HG02763 (cell line): ENCODE results near the gene CD40.

ENCODE experiments used
- ATAC-seq: cut with Tn5 transposase; IDR thresholded peaks from one replicate; pipeline ENCODE4 v1.9.1; 2021; ENCODE audit warnings: mild to moderate bottlenecking, moderate library complexity; ENCODE audit not compliant: unreplicated experiment

The CD40 gene

DNA sequence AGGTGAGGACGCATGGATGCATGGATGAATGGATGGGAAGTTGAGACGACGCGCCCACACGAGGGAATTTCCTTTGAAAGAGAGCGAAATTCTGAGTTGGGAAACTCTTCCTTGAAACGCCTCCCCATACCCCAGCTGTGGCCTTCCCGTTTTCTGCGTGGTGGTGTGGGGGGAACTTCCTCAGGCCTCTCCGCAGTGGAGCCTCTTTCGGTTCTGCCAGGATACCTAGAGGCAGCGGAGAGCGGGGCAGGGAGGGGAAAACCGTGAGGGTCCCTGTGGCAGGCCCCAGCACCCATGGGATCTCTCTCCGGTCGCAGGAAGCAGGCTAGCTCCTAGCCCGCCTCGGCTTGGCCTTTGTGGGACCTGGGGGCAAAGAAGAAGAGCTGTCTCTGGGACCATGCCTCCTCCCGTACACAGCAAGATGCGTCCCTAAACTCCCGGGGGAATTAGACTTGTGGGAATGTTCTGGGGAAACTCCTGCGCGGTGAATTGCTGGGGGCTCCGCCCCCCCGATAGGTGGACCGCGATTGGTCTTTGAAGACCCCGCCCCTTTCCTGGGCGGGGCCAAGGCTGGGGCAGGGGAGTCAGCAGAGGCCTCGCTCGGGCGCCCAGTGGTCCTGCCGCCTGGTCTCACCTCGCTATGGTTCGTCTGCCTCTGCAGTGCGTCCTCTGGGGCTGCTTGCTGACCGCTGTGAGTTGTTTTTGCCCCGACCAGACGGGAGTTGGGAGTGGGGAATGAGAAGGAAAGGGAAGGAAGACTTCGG, at the start of gene CD40:
CD40 (plus strand) TSS at position 611 of the 764 bp plus-strand sequence; CDS start at position 641, 30 bp downstream.
- peak; percentile 69 for ATAC-seq

- no peak for ATAC-seq
Measured at GRCh38 chr20:46070215-46070900, 47.8 kb upstream of the CD40 start.

- no peak for ATAC-seq
Measured at GRCh38 chr20:46071573-46071972, 46.5 kb upstream of the CD40 start.

- ATAC-seq = no peak
Measured at GRCh38 chr20:46073024-46073423, 45.1 kb upstream of the CD40 start.

- ATAC-seq = no peak
Measured at GRCh38 chr20:46073443-46073842, 44.7 kb upstream of the CD40 start.

GRCh38 chr20:46074006-46074405, 44.1 kb upstream of the CD40 start:
- no peak for ATAC-seq

GRCh38 chr20:46076806-46077205, 41.3 kb upstream of the CD40 start:
- ATAC-seq = no peak

- ATAC-seq = no peak
Measured at GRCh38 chr20:46077642-46078305, 40.3 kb upstream of the CD40 start.

GRCh38 chr20:46078954-46079353, 39.2 kb upstream of the CD40 start:
- no peak for ATAC-seq

GRCh38 chr20:46081074-46081473, 37.0 kb upstream of the CD40 start:
- no peak for ATAC-seq

GRCh38 chr20:46083101-46083500, 35.0 kb upstream of the CD40 start:
- ATAC-seq = no peak

GRCh38 chr20:46083531-46084061, 34.5 kb upstream of the CD40 start:
- ATAC-seq = no peak

GRCh38 chr20:46084805-46085178, 33.3 kb upstream of the CD40 start:
- ATAC-seq = no peak

DNA sequence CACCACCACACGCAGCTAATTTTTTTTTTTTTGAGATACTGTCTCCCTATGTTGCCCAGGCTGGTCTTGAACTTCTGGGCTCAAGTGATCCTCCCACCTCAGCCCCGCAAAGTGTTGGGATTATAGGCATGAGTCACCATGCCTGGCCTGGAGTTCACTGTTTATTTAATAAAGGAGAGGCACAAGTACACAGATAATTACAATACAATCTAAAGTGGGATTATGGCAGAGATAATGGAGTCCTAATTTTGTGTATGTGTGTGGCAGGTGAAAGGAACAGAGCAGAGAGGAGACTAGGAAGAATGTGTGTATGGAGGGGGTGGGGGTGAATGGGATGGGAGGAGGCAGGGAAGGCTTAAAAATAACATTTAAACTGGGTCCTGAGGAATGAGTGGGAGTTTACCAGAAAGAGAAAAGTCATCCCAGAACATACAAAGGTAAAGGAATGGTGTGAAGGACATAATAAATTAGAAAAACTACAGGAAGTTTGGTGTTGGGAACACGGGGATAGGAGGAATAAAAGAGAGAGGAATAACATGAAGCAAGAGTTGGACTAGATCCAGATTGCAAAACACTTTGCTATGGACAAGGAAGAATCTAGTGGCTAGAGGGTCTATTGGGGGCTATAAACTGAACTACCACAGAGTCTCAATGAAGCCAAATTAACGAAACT, 32.8 kb upstream of the CD40 start:
- no peak for ATAC-seq

GRCh38 chr20:46087161-46087560, 31.0 kb upstream of the CD40 start:
- no peak for ATAC-seq

GRCh38 chr20:46088409-46089166, 29.5 kb upstream of the CD40 start:
- no peak for ATAC-seq

- ATAC-seq = peak; percentile 21
Measured at GRCh38 chr20:46089167-46089416, 29.0 kb upstream of the CD40 start.

GRCh38 chr20:46089417-46090388, 28.4 kb upstream of the CD40 start, which contains the start of gene NCOA5:
NCOA5 (minus strand) TSS chr20:46089962; CDS start chr20:46079424, 10,538 bp downstream.
- ATAC-seq = peak; percentile 89
